Lower leg skin (tissue), 4 donors: Measurements from ENCODE around the gene ATP4B. TPM values are rescaled to one million over a fixed set of nuclear protein-coding genes. Genes with fewer than 3 reads are reported as not detected.
"Not testable (repeated sequence)": the region's sequence is repeated elsewhere in the genome, so short reads cannot be mapped to it uniquely, and the experiment has no call there.

Experiments
- DNase-seq, 2 donors: peaks; one replicate each; pipeline ENCODE4 v3.0.0-alpha.2; 2019; ENCODE audit warnings: low spot score in 2 of 2
- H3K4me3 ChIP-seq: fragments of 200-600 bp; sonication (generic); 2 replicates; pipeline ENCODE4 v1.5.1; 2017; ENCODE audit warnings: mild to moderate bottlenecking, low read depth; ENCODE audit not compliant: poor library complexity, severe bottlenecking
- CTCF ChIP-seq, 3 donors: fragments of 450-650 bp; IDR thresholded peaks; one replicate each; pipeline ENCODE4 v1.5.1; 2016; ENCODE audit warnings: antibody characterized with exemption in 3 of 3, mild to moderate bottlenecking in 3 of 3, moderate library complexity in 2 of 3
- POLR2A ChIP-seq, 2 donors: fragments of 450-650 bp; IDR thresholded peaks; one replicate each; pipeline ENCODE4 v1.6.1; 2016 to 2017; ENCODE audit warnings: antibody characterized with exemption in 2 of 2, mild to moderate bottlenecking in 1 of 2, moderate library complexity in 1 of 2
- WGBS, 2 donors: methylation state at CpG; one replicate each; pipeline ENCODE4 v1.1.5; 2018; 5-methylcytosine and 5-hydroxymethylcytosine counted together
- intact Hi-C: fragments of 100-400 bp; cut with DNase I; formaldehyde crosslinking; loops from one replicate; pipeline ENCODE4 v1.15.0; 2023; ENCODE audit warnings: low total_unique reads
- total RNA-seq, 4 donors: library from RNA; depleted of rRNA; stranded (reverse); fragments of >200 nt; gene quantifications; one replicate each; pipeline ENCODE4 v1.1.0, GENCODE V29; 2016

ATP4B gene
- total RNA-seq, 4 donors from 2014 or later: not detected

- no peak for TF ChIP-seq POLR2A (IDR thresholded peaks at IDR 0.05)
- TF ChIP-seq CTCF (IDR thresholded peaks at IDR 0.05): no peak
- H3K4me3 ChIP-seq: no peak overlapping the region
- DNase-seq: no peak
- intact Hi-C loops: no loop called here
- WGBS, 2 donors: 85 to 91% methylated on average over 15 to 18 of the region's 20 CpGs
Measured at GRCh38 chr13:113623491-113624234, 34.3 kb downstream of the ATP4B start.

GRCh38 chr13:113622791-113623490 is 35.1 kb downstream of the ATP4B start:
- intact Hi-C loops: no loop called here
- WGBS, 2 donors: 92 to 96% methylated on average over 29 of the region's 29 CpGs
- DNase-seq: no peak

GRCh38 chr13:113621986-113622550 is 35.9 kb downstream of the ATP4B start:
- H3K4me3 ChIP-seq, intact Hi-C loops, DNase-seq: not testable (repeated sequence)
- WGBS, 2 donors: 95 to 96% methylated on average over 20 of the region's 20 CpGs

More at GRCh38 chr13:113622791-113623490, 35.1 kb downstream of the ATP4B start:
- no peak for TF ChIP-seq POLR2A (IDR thresholded peaks at IDR 0.05)
- no peak overlapping the region for H3K4me3 ChIP-seq

- H3K4me3 ChIP-seq, intact Hi-C loops, DNase-seq: not testable (repeated sequence)
- WGBS, 2 donors: 85 to 91% methylated on average over 13 of the region's 13 CpGs
Measured at GRCh38 chr13:113621498-113621897, 36.5 kb downstream of the ATP4B start.

- TF ChIP-seq CTCF (IDR thresholded peaks at IDR 0.05) (no peak), POLR2A (IDR thresholded peaks at IDR 0.05) (no peak)
- 95 to 96% methylated on average over 15 of the region's 15 CpGs for WGBS, 2 donors
- no peak overlapping the region for H3K4me3 ChIP-seq
- no peak for DNase-seq
- intact Hi-C loops: no loop called here
Measured at GRCh38 chr13:113621046-113621445, 37.0 kb downstream of the ATP4B start.

- TF ChIP-seq POLR2A (IDR thresholded peaks at IDR 0.05) (no peak), CTCF (IDR thresholded peaks at IDR 0.05) (no peak)
- intact Hi-C loops: no loop called here
- no peak for DNase-seq
- H3K4me3 ChIP-seq: no peak overlapping the region
- 76 to 78% methylated on average over 13 to 15 of the region's 15 CpGs for WGBS, 2 donors
Measured at GRCh38 chr13:113620036-113620796, 37.8 kb downstream of the ATP4B start.

- 90 to 93% methylated on average over 7 of the region's 7 CpGs for WGBS, 2 donors
- DNase-seq: no peak
- TF ChIP-seq POLR2A (IDR thresholded peaks at IDR 0.05): no peak
- TF ChIP-seq CTCF (IDR thresholded peaks at IDR 0.05): no peak
- intact Hi-C loops: no loop called here
- no peak overlapping the region for H3K4me3 ChIP-seq
Measured at GRCh38 chr13:113618455-113618854, 39.5 kb downstream of the ATP4B start.
